HCT116 (cell line): ENCODE results near the gene RNU5B-1. TPM values are rescaled to one million over a fixed set of nuclear protein-coding genes. Genes with fewer than 3 reads are reported as not detected.

Experiments
- ATAC-seq: fragments of 200-7000 bp; cut with Tn5 transposase; 2 replicates; pipeline ENCODE4 v1.9.1; 2020; ENCODE audit warnings: mild to moderate bottlenecking, moderate library complexity
- BruUV-seq: library from RNA; stranded (reverse); fragments of 400-500 nt; replicated peaks from 2 replicates; lab custom pipeline; 2021; lab: Mats Ljungman, UMichigan
- CTCF ChIA-PET: fragments of 300-600 bp; sonication (Branson Sonifier 250); formaldehyde crosslinking; loops from one replicate; lab custom pipeline; 2021; ENCODE audit warnings: antibody characterized with exemption; lab: Charles Lee
- POLR2A ChIA-PET: fragments of 300-600, 350-600 bp; sonication (Branson Sonifier 250); formaldehyde crosslinking; loops from one replicate; lab custom pipeline; 2021; ENCODE audit warnings: antibody characterized with exemption; lab: Charles Lee
- RAD21 ChIA-PET, 2 experiments: fragments of 300-600 bp; sonication (Branson Sonifier 250); formaldehyde crosslinking; loops; one replicate each; lab custom pipeline; 2023; ENCODE audit warnings: low total read pairs in 2 of 2; ENCODE audit not compliant: uncharacterized antibody in 2 of 2, unreplicated experiment in 2 of 2, low non-redundant PET in 1 of 2; lab: Charles Lee
- DNase-seq: peaks from one replicate; pipeline ENCODE4 v3.0.0-alpha.2; 2010; ENCODE audit warnings: low read depth, low spot score
- H2AFZ ChIP-seq: fragments of 200-600 bp; shearing (Covaris generic), sonication (generic); 2 replicates; pipeline ENCODE4 v1.6.1; 2017; ENCODE audit warnings: low read depth, mixed run types, mixed read lengths, antibody characterized with exemption, low read length; ENCODE audit not compliant: poor library complexity, severe bottlenecking
- H3K27ac ChIP-seq: 2 replicates; pipeline ENCODE4 v1.5.1; 2012; ENCODE audit warnings: low read depth, low read length
- H3K27me3 ChIP-seq: fragments of 200-600 bp; sonication (generic); 2 replicates; pipeline ENCODE4 v1.6.1; 2016; ENCODE audit warnings: mixed run types, low read length, mixed read lengths; ENCODE audit not compliant: insufficient read depth
- H3K36me3 ChIP-seq, 2 experiments: fragments of 200-500 bp in 1 of 2; fragments of 200-600 bp in 1 of 2; sonication (Bioruptor generic) in 1 of 2; sonication (generic) in 1 of 2; 2 replicates each; pipeline versions ENCODE4 v1.5.1 to v1.6.1; 2014 to 2016; ENCODE audit warnings: low read length in 2 of 2, inconsistent platforms in 1 of 2, mixed read lengths in 1 of 2, mixed run types in 1 of 2; ENCODE audit not compliant: insufficient read depth in 2 of 2, control insufficient read depth in 1 of 2
- H3K4me1 ChIP-seq, 2 experiments: fragments of 200-600 bp in 1 of 2; sonication (generic) in 1 of 2; 2 replicates each; pipeline versions ENCODE4 v1.5.1 to v1.6.1; 2012 to 2017; ENCODE audit warnings: low read length in 2 of 2, inconsistent platforms in 1 of 2, mild to moderate bottlenecking in 1 of 2, mixed read lengths in 1 of 2, mixed run types in 1 of 2, moderate library complexity in 1 of 2; ENCODE audit not compliant: insufficient read depth in 2 of 2, control insufficient read depth in 1 of 2
- H3K4me2 ChIP-seq: fragments of 200-600 bp; sonication (generic); 2 replicates; pipeline ENCODE4 v1.6.1; 2017; ENCODE audit warnings: mixed run types, low read length, mixed read lengths
- H3K4me3 ChIP-seq, 2 experiments: fragments of 200-600 bp in 1 of 2; sonication (generic) in 1 of 2; replicated peaks in 1 of 2; 2 replicates each; pipeline ENCODE4 v1.5.1; 2011 to 2016; ENCODE audit warnings: low read length in 2 of 2, control low read depth in 1 of 2, low read depth in 1 of 2, mild to moderate bottlenecking in 1 of 2, mixed read lengths in 1 of 2, mixed run types in 1 of 2
- H3K79me2 ChIP-seq: fragments of 200-600 bp; sonication (generic); 2 replicates; pipeline ENCODE4 v1.6.1; 2017; ENCODE audit warnings: mild to moderate bottlenecking, mixed run types, low read length, moderate library complexity, mixed read lengths; ENCODE audit not compliant: insufficient read depth
- H3K9ac ChIP-seq: fragments of 200-600 bp; sonication (generic); 2 replicates; pipeline ENCODE4 v1.6.1; 2016; ENCODE audit warnings: low read length, mixed read lengths
- H3K9me2 ChIP-seq: fragments of 200-600 bp; sonication (generic), shearing (Covaris generic); 2 replicates; pipeline ENCODE4 v1.6.1; 2017; ENCODE audit warnings: mixed run types, mild to moderate bottlenecking, moderate library complexity; ENCODE audit not compliant: insufficient read depth
- H3K9me3 ChIP-seq, 2 experiments: fragments of 200-500 bp in 1 of 2; fragments of 200-600 bp in 1 of 2; sonication (Bioruptor generic) in 1 of 2; sonication (generic) in 1 of 2; 2 replicates each; pipeline ENCODE4 v1.6.1; 2014 to 2017; ENCODE audit warnings: low read length in 2 of 2, mixed read lengths in 2 of 2, inconsistent platforms in 1 of 2, low read depth in 1 of 2, mild to moderate bottlenecking in 1 of 2, mixed run types in 1 of 2, moderate library complexity in 1 of 2; ENCODE audit not compliant: control insufficient read depth in 1 of 2, insufficient read depth in 1 of 2
- H4K20me1 ChIP-seq: fragments of 200-600 bp; sonication (generic), shearing (Covaris generic); 2 replicates; pipeline ENCODE4 v1.6.1; 2017; ENCODE audit warnings: mixed run types, mild to moderate bottlenecking, moderate library complexity; ENCODE audit not compliant: insufficient read depth
- EGR1 ChIP-seq: IDR thresholded peaks from 2 replicates; pipeline ENCODE4 v1.6.1; 2012; ENCODE audit warnings: low read depth
- EZH2 ChIP-seq: fragments of 200-600 bp; sonication (generic); IDR thresholded peaks from 2 replicates; pipeline ENCODE4 v1.6.1; 2017; ENCODE audit warnings: antibody characterized with exemption, mixed run types
- FOSL1 ChIP-seq: IDR thresholded peaks from 2 replicates; pipeline ENCODE4 v1.6.1; 2012; ENCODE audit warnings: low read depth
- JUND ChIP-seq: IDR thresholded peaks from 2 replicates; pipeline ENCODE4 v1.6.1; 2012
- RAD21 ChIP-seq: IDR thresholded peaks from 2 replicates; pipeline ENCODE4 v1.6.1; 2012; ENCODE audit warnings: low read depth, mild to moderate bottlenecking
- SIN3A ChIP-seq: IDR thresholded peaks from 2 replicates; pipeline ENCODE4 v1.6.1; 2012; ENCODE audit warnings: low read depth
- SP1 ChIP-seq: IDR thresholded peaks from 2 replicates; pipeline ENCODE4 v1.6.1; 2012; ENCODE audit warnings: low read depth
- SRF ChIP-seq: IDR thresholded peaks from 2 replicates; pipeline ENCODE4 v1.6.1; 2012; ENCODE audit warnings: low read depth
- TCF7L2 ChIP-seq: IDR thresholded peaks from 2 replicates; pipeline ENCODE4 v1.7.0; 2011; ENCODE audit warnings: borderline replicate concordance, inconsistent platforms; ENCODE audit not compliant: insufficient read depth, insufficient read length; ENCODE audit errors: extremely low read depth
- ZFX ChIP-seq: fragments of 450-650 bp; IDR thresholded peaks from 2 replicates; pipeline ENCODE4 v1.6.1; 2017
- ZNF274 ChIP-seq: fragments of 200-500 bp; sonication (Bioruptor generic); IDR thresholded peaks from 2 replicates; pipeline ENCODE4 v1.6.1; 2014; ENCODE audit warnings: mild to moderate bottlenecking, low read depth, low read length, inconsistent platforms
- intact Hi-C: fragments of 100-400 bp; cut with micrococcal nuclease; formaldehyde crosslinking; loops from 2 replicates; pipeline ENCODE4 v1.10.0; 2022
- total RNA-seq: library from RNA; stranded (reverse); gene quantifications from one replicate; pipeline ENCODE4 v1.2.1, GENCODE V29; 2021; ENCODE audit not compliant: unreplicated experiment
- TF ChIP-seq, protein P1 (sequence below): IDR thresholded peaks from 2 replicates; pipeline ENCODE4 v1.6.1; 2011; ENCODE audit warnings: mild to moderate bottlenecking, low read length, moderate library complexity; ENCODE audit not compliant: insufficient replicate concordance; ENCODE audit errors: extremely low read depth
- TF ChIP-seq, protein P2 (sequence below): IDR thresholded peaks from 2 replicates; pipeline ENCODE4 v1.6.1; 2012
- TF ChIP-seq, protein P3 (sequence below): IDR thresholded peaks from 2 replicates; pipeline ENCODE4 v1.6.1; 2012
- TF ChIP-seq, protein P4 (sequence below), 3 experiments: fragments of 200-600 bp in 1 of 3; sonication (generic) in 1 of 3; IDR thresholded peaks in 2 of 3; conservative IDR thresholded peaks in 1 of 3; 2 replicates each; pipeline ENCODE4 v1.5.1; 2012 to 2017; ENCODE audit warnings: low read depth in 2 of 3, low read length in 2 of 3, antibody characterized with exemption in 1 of 3, borderline replicate concordance in 1 of 3, control low read depth in 1 of 3, mild to moderate bottlenecking in 1 of 3, mixed read lengths in 1 of 3, mixed run types in 1 of 3, moderate library complexity in 1 of 3; ENCODE audit not compliant: insufficient read depth in 1 of 3

RNU5B-1 gene
- total RNA-seq, 1 experiment from 2014 or later, result not detected

DNA sequence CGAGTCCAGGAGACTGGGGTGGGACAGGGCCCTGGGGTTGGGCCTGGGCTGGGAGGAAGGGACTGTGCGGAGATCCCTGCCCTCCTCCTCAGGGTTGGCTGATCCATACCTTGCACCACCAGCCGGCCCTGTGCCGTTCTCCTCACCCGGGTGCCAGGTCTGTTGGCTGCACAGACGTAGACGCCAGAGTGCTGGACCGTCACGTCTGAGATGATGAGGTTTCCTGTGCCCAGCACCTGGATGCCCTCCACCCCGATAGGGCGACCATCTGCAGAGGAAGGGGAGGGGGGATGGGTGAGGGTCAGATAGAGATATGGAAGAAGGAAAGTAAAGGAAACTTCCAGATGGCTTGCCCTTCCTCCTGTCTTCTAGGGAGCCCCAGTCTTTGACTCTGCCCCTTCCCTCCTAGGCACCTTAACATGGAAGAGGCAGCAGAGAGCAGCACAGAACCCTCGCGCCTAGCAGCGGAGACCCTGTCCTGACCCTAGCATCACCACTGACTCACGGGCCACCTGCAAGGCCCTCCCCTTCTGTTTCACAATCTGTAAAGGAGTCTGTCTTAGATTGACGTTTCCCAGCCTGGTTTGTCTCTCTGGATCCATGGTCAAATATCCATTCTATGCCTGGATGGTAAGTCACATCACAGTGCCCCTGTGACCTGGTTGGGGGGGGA, 28.8 kb downstream of the RNU5B-1 start:
- Histone ChIP-seq H2AFZ (no peak overlapping the region), H3K27me3 (no peaks in the 10 kb centered on the region; the same call in 1 of the 2 replicates), H3K36me3 (no peaks in the 10 kb centered on the region)
- intact Hi-C loops, result no loop called here
- ChIA-PET RAD21 (no interaction called here), CTCF (no interaction called here), POLR2A (no interaction called here)
- TF ChIP-seq JUND (no peak), ZNF274 (no peak), SRF (no peak), ZFX (no peak), TCF7L2 (no peak), EZH2 (no peak), EGR1 (no peak), RAD21 (no peak), FOSL1 (no peak), SP1 (no peak), SIN3A (no peak)
- TF ChIP-seq, protein P1, sequence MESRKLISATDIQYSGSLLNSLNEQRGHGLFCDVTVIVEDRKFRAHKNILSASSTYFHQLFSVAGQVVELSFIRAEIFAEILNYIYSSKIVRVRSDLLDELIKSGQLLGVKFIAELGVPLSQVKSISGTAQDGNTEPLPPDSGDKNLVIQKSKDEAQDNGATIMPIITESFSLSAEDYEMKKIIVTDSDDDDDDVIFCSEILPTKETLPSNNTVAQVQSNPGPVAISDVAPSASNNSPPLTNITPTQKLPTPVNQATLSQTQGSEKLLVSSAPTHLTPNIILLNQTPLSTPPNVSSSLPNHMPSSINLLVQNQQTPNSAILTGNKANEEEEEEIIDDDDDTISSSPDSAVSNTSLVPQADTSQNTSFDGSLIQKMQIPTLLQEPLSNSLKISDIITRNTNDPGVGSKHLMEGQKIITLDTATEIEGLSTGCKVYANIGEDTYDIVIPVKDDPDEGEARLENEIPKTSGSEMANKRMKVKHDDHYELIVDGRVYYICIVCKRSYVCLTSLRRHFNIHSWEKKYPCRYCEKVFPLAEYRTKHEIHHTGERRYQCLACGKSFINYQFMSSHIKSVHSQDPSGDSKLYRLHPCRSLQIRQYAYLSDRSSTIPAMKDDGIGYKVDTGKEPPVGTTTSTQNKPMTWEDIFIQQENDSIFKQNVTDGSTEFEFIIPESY, result no peak
- TF ChIP-seq, protein P2, sequence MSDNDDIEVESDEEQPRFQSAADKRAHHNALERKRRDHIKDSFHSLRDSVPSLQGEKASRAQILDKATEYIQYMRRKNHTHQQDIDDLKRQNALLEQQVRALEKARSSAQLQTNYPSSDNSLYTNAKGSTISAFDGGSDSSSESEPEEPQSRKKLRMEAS, result no peak
- TF ChIP-seq, protein P3, sequence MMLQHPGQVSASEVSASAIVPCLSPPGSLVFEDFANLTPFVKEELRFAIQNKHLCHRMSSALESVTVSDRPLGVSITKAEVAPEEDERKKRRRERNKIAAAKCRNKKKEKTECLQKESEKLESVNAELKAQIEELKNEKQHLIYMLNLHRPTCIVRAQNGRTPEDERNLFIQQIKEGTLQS, result no peak
- TF ChIP-seq, protein P4, sequence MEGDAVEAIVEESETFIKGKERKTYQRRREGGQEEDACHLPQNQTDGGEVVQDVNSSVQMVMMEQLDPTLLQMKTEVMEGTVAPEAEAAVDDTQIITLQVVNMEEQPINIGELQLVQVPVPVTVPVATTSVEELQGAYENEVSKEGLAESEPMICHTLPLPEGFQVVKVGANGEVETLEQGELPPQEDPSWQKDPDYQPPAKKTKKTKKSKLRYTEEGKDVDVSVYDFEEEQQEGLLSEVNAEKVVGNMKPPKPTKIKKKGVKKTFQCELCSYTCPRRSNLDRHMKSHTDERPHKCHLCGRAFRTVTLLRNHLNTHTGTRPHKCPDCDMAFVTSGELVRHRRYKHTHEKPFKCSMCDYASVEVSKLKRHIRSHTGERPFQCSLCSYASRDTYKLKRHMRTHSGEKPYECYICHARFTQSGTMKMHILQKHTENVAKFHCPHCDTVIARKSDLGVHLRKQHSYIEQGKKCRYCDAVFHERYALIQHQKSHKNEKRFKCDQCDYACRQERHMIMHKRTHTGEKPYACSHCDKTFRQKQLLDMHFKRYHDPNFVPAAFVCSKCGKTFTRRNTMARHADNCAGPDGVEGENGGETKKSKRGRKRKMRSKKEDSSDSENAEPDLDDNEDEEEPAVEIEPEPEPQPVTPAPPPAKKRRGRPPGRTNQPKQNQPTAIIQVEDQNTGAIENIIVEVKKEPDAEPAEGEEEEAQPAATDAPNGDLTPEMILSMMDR (IDR thresholded peaks at IDR 0.05 in 2 of 3, conservative IDR thresholded peaks at IDR 0.05 in 1 of 3; ENCODE audit: borderline replicate concordance in 1 of 3, insufficient read depth in 1 of 3, low read depth in 2 of 3, low read length in 2 of 3), result no peak
- TF ChIP-seq, all 23 proteins: peak for 0
- no peak for DNase-seq
- Histone ChIP-seq H3K9me2 (no peaks in the 10 kb centered on the region), H3K9me3 (no peaks in the 10 kb centered on the region), H3K27ac (no peak overlapping the region), H3K4me2 (no peak overlapping the region), H4K20me1 (no peaks in the 10 kb centered on the region), H3K9ac (no peak overlapping the region), H3K4me1 (no peaks in the 10 kb centered on the region), H3K79me2 (no peaks in the 10 kb centered on the region), H3K4me3 (no peak overlapping the region)
- no TSS peak for BruUV-seq
- no peak for ATAC-seq
